Subcutaneous abdominal adipose tissue (tissue), 5 donors: Measurements from ENCODE around the gene MSL3B.
A peak's percentile ranks its signal among the peaks of the same experiment; 100 is the strongest.

Source experiments
- H3K27ac ChIP-seq: one replicate; pipeline ENCODE4 v1.7.0; 2013; ENCODE audit warnings: low read depth, mild to moderate bottlenecking, inconsistent platforms, low read length, moderate library complexity
- H3K27me3 ChIP-seq, 5 donors: one replicate each; pipeline ENCODE4 v1.7.0; 2013; ENCODE audit warnings: low read length in 5 of 5, inconsistent platforms in 1 of 5; ENCODE audit not compliant: control insufficient read depth in 5 of 5, insufficient read depth in 4 of 5
- H3K36me3 ChIP-seq, 5 donors: one replicate each; pipeline ENCODE4 v1.7.0; 2013; ENCODE audit warnings: low read length in 5 of 5; ENCODE audit not compliant: control insufficient read depth in 5 of 5, insufficient read depth in 5 of 5
- H3K4me1 ChIP-seq, 5 donors: one replicate each; pipeline ENCODE4 v1.7.0; 2013; ENCODE audit warnings: low read length in 5 of 5, mild to moderate bottlenecking in 3 of 5, moderate library complexity in 1 of 5; ENCODE audit not compliant: control insufficient read depth in 5 of 5, insufficient read depth in 5 of 5
- H3K4me3 ChIP-seq, 5 donors: one replicate each; pipeline ENCODE4 v1.7.0; 2013; ENCODE audit warnings: low read length in 5 of 5, low read depth in 1 of 5
- H3K9ac ChIP-seq, 5 donors: one replicate each; pipeline ENCODE4 v1.7.0; 2013; ENCODE audit warnings: low read length in 5 of 5, mild to moderate bottlenecking in 4 of 5, moderate library complexity in 3 of 5
- H3K9me3 ChIP-seq, 5 donors: one replicate each; pipeline ENCODE4 v1.7.0; 2013; ENCODE audit warnings: low read length in 5 of 5; ENCODE audit not compliant: control insufficient read depth in 5 of 5
- donor health status: healthy.
- donor health status: healthy.
- donor health status: healthy.
- donor health status: healthy.
- donor health status: healthy.

MSL3B gene

DNA sequence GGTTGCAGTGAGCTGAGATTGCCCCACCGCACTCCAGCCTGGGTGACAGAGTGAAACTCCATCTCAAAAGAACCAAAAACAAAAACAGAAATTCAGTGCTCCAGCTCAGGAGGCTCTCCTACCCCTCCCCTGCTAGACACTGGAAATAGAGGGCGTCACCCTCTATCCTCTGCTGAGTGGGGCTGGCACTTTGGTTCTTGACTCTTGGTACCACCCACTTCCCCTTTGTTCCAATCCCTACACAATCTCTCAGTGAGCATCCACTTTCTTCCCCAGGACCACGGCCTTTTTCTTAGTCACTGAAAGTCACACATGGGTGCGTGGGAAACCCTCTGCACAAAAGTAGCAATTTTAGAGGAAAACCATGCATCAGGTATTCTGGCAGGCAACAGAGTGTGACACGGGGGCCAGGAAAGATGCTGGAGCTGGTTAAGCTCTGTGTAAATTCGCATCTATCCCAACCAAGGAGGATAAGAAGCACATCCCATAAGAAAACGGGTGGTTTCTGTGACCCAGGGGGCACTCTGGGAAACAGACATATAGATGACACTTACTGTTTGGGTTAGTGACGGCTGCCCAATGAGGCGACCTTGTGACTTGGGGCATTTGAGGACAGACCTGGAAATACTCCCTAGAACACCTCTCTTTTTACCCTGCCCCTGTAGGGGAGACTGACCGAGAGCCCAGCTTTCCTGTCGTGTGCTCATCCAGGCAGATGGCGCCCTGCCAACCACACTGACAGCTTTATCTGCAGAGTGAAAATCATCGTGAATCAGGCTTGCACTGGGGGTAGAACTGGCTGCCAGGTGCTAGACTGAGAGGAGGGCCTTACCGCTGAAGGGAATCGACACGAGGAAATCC is 21.6 kb downstream of the MSL3B start:
- Histone ChIP-seq H3K9ac (no peak overlapping the region), H3K27ac (no peak overlapping the region), H3K4me1 (no peaks in the 10 kb centered on the region), H3K9me3 (no peaks in the 10 kb centered on the region), H3K27me3 (no peaks in the 10 kb centered on the region), H3K4me3 (no peak overlapping the region), H3K36me3 (no peaks in the 10 kb centered on the region)

DNA sequence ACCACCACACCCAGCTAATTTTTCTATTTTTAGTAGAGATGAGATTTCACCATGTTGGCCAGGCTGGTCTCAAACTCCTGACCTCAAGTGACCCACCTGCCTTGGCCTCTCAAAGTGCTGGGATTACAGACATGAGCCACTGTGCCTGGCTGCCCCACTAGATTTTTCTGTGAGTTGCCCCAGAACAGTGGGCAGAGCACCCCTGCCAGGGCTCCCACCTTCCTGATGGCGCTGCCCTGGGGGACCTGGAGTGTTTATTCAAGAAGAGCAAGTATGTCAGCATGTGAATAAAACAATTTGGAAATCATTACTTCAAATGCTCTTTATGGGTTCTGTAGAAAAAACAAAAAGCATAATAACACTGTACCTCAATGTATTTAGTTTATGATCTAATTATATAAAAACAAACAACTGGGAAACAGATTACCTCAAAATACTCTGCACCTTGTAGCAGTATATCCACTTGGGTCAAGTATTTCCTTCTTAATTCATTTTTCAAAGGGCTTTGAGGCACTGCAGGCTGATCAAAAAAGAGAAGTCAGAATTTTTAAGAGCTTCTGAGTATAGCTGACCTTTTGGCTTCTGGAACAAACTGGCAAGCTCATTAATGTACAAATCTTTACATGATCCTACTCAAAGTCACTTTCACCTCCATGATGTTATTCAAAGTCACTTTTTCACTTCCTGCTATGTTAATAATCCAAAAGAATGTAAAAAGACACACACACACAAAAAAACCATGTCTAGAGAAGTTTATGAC is 22.7 kb downstream of the MSL3B start:
- Histone ChIP-seq H3K9ac (no peak overlapping the region), H3K4me1 (no peaks in the 10 kb centered on the region), H3K36me3 (no peaks in the 10 kb centered on the region), H3K4me3 (no peak overlapping the region), H3K27me3 (no peaks in the 10 kb centered on the region), H3K27ac (no peak overlapping the region), H3K9me3 (no peaks in the 10 kb centered on the region)

DNA sequence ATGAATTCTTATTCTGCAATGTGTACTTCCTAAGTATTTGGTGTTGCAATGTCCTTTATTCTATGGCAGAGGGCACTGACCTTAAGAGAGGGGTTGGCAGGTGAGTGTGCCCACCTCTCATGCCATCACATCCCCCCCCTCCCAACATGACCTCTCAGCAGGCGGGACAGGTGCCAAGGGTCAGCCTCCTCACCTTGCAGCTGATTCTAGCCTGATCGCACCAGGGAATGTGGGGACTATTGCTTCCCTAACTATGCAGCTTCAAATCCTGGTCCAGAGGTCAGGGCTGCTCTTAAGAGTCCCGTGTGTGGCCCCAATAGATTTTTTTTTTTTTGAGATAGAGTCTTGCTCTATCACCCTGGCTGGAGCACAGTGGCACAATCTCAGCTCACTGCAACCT is 23.4 kb downstream of the MSL3B start:
- Histone ChIP-seq H3K4me1 (no peaks in the 10 kb centered on the region), H3K27ac (no peak overlapping the region), H3K4me3 (no peak overlapping the region), H3K27me3 (no peaks in the 10 kb centered on the region), H3K9me3 (no peaks in the 10 kb centered on the region), H3K9ac (no peak overlapping the region), H3K36me3 (no peaks in the 10 kb centered on the region)

- Histone ChIP-seq H3K4me1 (no peaks in the 10 kb centered on the region), H3K4me3 (no peak overlapping the region), H3K9me3 (no peaks in the 10 kb centered on the region), H3K27me3 (no peaks in the 10 kb centered on the region), H3K36me3 (no peaks in the 10 kb centered on the region), H3K9ac (no peak overlapping the region), H3K27ac (no peak overlapping the region)
Observed at GRCh38 chr2:233844064-233844807, 23.9 kb downstream of the MSL3B start.

DNA sequence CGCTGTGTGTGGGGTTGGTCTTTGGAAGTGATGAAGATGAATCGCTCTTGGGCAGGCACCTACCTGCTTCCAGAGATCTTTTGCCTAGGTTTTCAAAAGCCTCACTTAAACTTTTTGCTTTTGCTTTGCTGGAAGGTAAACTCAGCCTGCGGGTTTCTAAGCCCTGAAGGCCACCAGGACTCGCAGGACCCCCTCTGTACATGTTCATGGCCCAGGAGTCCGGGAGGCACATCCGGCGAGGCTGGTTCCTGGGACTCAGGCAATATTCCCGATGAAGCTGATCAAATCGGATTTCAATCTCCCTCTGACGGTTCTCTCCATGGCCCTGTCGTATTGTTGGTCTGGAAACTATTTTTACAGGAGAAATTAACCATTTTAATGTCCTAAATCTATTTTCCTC is 27.0 kb downstream of the MSL3B start:
- no peak overlapping the region for H3K4me3 ChIP-seq
- no peak overlapping the region for H3K9ac ChIP-seq
- H3K27ac ChIP-seq, result no peak overlapping the region
- no peaks in the 10 kb centered on the region for H3K4me1 ChIP-seq
- H3K27me3 ChIP-seq, result no peaks in the 10 kb centered on the region
- no peaks in the 10 kb centered on the region for H3K9me3 ChIP-seq
- H3K36me3 ChIP-seq, result no peaks in the 10 kb centered on the region

GRCh38 chr2:233840520-233840919 is 27.7 kb downstream of the MSL3B start:
- Histone ChIP-seq H3K9ac (no peak overlapping the region), H3K36me3 (no peaks in the 10 kb centered on the region), H3K27ac (no peak overlapping the region), H3K4me1 (no peaks in the 10 kb centered on the region), H3K4me3 (no peak overlapping the region), H3K9me3 (no peaks in the 10 kb centered on the region), H3K27me3 (no peaks in the 10 kb centered on the region)

- Histone ChIP-seq H3K9me3 (no peaks in the 10 kb centered on the region), H3K4me3 (no peak overlapping the region), H3K9ac (no peak overlapping the region), H3K4me1 (no peaks in the 10 kb centered on the region), H3K27ac (no peak overlapping the region), H3K27me3 (no peaks in the 10 kb centered on the region), H3K36me3 (no peaks in the 10 kb centered on the region)
Observed at GRCh38 chr2:233839447-233839820, 28.8 kb downstream of the MSL3B start.

DNA sequence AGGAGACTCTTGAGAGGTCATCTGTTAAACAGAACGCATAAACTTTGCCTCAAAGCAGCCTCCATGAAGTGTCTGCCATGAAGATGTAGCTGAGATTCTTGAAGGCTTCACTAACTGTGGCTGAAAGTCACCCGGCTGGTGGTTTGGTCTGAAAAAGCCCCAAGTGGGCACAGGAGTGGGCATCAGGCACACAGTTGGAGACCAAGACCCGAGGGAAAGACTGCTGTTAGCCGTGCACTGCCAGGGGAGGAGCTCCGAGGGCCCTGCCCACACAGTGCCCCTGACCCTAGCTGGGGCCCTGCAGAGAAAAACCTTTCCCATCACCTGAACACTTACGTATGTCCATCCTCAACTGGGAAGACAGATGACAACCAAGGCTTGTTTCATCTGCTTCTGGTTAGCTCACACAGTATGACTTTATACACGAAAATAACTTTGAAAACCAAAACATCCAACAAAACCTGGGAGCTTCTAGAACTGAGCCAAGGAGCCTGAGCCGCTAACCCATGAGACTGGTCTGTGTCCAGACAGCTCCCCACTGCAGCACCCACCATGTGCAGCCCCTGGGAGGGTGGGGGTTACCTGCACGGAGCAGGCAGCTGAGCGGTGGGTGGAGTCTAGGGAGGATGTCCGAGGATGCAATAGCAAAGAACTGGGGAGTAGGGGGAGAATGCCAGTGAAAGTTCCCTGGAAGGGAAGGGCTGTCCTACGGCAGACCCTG is 29.3 kb downstream of the MSL3B start:
- peak overlapping the region in 1 of 5 donors; percentile 8 for H3K9ac ChIP-seq
- no peaks in the 10 kb centered on the region for H3K9me3 ChIP-seq
- no peak overlapping the region for H3K4me3 ChIP-seq
- H3K27ac ChIP-seq, result no peak overlapping the region
- no peaks in the 10 kb centered on the region for H3K36me3 ChIP-seq
- peaks cover 0 to 3% (median 3%) of the 10 kb centered on the region in 5 donors for H3K4me1 ChIP-seq
- no peaks in the 10 kb centered on the region for H3K27me3 ChIP-seq

- H3K9me3 ChIP-seq, result no peaks in the 10 kb centered on the region
- no peak overlapping the region for H3K27ac ChIP-seq
- peaks cover 0 to 10% (median 7%) of the 10 kb centered on the region in 5 donors for H3K4me1 ChIP-seq
- H3K4me3 ChIP-seq, result no peak overlapping the region
- H3K27me3 ChIP-seq, result no peaks in the 10 kb centered on the region
- H3K9ac ChIP-seq, result no peak overlapping the region
- no peaks in the 10 kb centered on the region for H3K36me3 ChIP-seq
Observed at GRCh38 chr2:233838251-233838650, 29.9 kb downstream of the MSL3B start.
